ENCODE measurements around the gene FBXW9.
"Not testable (repeated sequence)": the region's sequence is repeated elsewhere in the genome, so short reads cannot be mapped to it uniquely, and the experiment has no call there.

Gene FBXW9

GRCh38 chr19:12715102-12715501, 18.7 kb upstream of the FBXW9 start:
- Histone ChIP-seq H3K27ac (ENCODE audit: insufficient read depth, low read depth, low read length, poor library complexity, severe bottlenecking) (no peak overlapping the region), H3K36me3 (ENCODE audit: control insufficient read depth, insufficient read depth, low read length) (peaks cover 55% of the 10 kb centered on the region), H3K9me3 (ENCODE audit: control insufficient read depth, low read length) (no peaks in the 10 kb centered on the region), H3K27me3 (ENCODE audit: control insufficient read depth, insufficient read depth, low read length, poor library complexity, severe bottlenecking) (no peaks in the 10 kb centered on the region), H3K4me1 (ENCODE audit: control insufficient read depth, insufficient read depth, low read length) (no peaks in the 10 kb centered on the region), H3K4me3 (ENCODE audit: insufficient read depth, low read depth, low read length) (no peak overlapping the region)
- 96 to 97% methylated on average over 15 of the region's 15 CpGs for WGBS, 2 experiments

- not testable (repeated sequence) for H3K4me1 ChIP-seq (ENCODE audit: control insufficient read depth, insufficient read depth, low read length); H3K9me3 ChIP-seq (ENCODE audit: control insufficient read depth, low read length); H3K4me3 ChIP-seq (ENCODE audit: insufficient read depth, low read depth, low read length); H3K27me3 ChIP-seq (ENCODE audit: control insufficient read depth, insufficient read depth, low read length, poor library complexity, severe bottlenecking); H3K27ac ChIP-seq (ENCODE audit: insufficient read depth, low read depth, low read length, poor library complexity, severe bottlenecking)
- H3K36me3 ChIP-seq (ENCODE audit: control insufficient read depth, insufficient read depth, low read length): peaks cover 65% of the 10 kb centered on the region
- WGBS, 2 experiments: 93 to 95% methylated on average over 9 of the region's 9 CpGs
Measured at GRCh38 chr19:12713304-12713703, 16.9 kb upstream of the FBXW9 start.

- H3K36me3 ChIP-seq (ENCODE audit: control insufficient read depth, insufficient read depth, low read length): peaks cover 65% of the 10 kb centered on the region
- H3K4me3 ChIP-seq (ENCODE audit: insufficient read depth, low read depth, low read length); H3K9me3 ChIP-seq (ENCODE audit: control insufficient read depth, low read length); H3K27me3 ChIP-seq (ENCODE audit: control insufficient read depth, insufficient read depth, low read length, poor library complexity, severe bottlenecking); H3K27ac ChIP-seq (ENCODE audit: insufficient read depth, low read depth, low read length, poor library complexity, severe bottlenecking); H3K4me1 ChIP-seq (ENCODE audit: control insufficient read depth, insufficient read depth, low read length): not testable (repeated sequence)
- WGBS, 2 experiments: 75 to 76% methylated on average over 12 to 13 of the region's 14 CpGs
Measured at GRCh38 chr19:12712077-12712476, 15.6 kb upstream of the FBXW9 start.

GRCh38 chr19:12711187-12711586, 14.8 kb upstream of the FBXW9 start:
- Histone ChIP-seq H3K36me3 (ENCODE audit: control insufficient read depth, insufficient read depth, low read length) (peaks cover 66% of the 10 kb centered on the region), H3K27ac (ENCODE audit: insufficient read depth, low read depth, low read length, poor library complexity, severe bottlenecking) (no peak overlapping the region), H3K4me3 (ENCODE audit: insufficient read depth, low read depth, low read length) (no peak overlapping the region), H3K9me3 (ENCODE audit: control insufficient read depth, low read length) (no peaks in the 10 kb centered on the region), H3K27me3 (ENCODE audit: control insufficient read depth, insufficient read depth, low read length, poor library complexity, severe bottlenecking) (no peaks in the 10 kb centered on the region), H3K4me1 (ENCODE audit: control insufficient read depth, insufficient read depth, low read length) (no peaks in the 10 kb centered on the region)
- 96 to 97% methylated on average over 17 of the region's 17 CpGs for WGBS, 2 experiments

- no peak overlapping the region for H3K27ac ChIP-seq (ENCODE audit: insufficient read depth, low read depth, low read length, poor library complexity, severe bottlenecking)
- H3K27me3 ChIP-seq (ENCODE audit: control insufficient read depth, insufficient read depth, low read length, poor library complexity, severe bottlenecking): no peaks in the 10 kb centered on the region
- peaks cover 63% of the 10 kb centered on the region for H3K36me3 ChIP-seq (ENCODE audit: control insufficient read depth, insufficient read depth, low read length)
- H3K4me1 ChIP-seq (ENCODE audit: control insufficient read depth, insufficient read depth, low read length): no peaks in the 10 kb centered on the region
- WGBS, 2 experiments: 94% methylated on average over 8 of the region's 8 CpGs
- no peak overlapping the region for H3K4me3 ChIP-seq (ENCODE audit: insufficient read depth, low read depth, low read length)
- no peaks in the 10 kb centered on the region for H3K9me3 ChIP-seq (ENCODE audit: control insufficient read depth, low read length)
Measured at GRCh38 chr19:12708641-12709040, 12.2 kb upstream of the FBXW9 start.

GRCh38 chr19:12706332-12706718, 9.9 kb upstream of the FBXW9 start:
- Histone ChIP-seq H3K4me3 (ENCODE audit: insufficient read depth, low read depth, low read length) (no peak overlapping the region), H3K4me1 (ENCODE audit: control insufficient read depth, insufficient read depth, low read length) (no peaks in the 10 kb centered on the region), H3K27ac (ENCODE audit: insufficient read depth, low read depth, low read length, poor library complexity, severe bottlenecking) (no peak overlapping the region), H3K36me3 (ENCODE audit: control insufficient read depth, insufficient read depth, low read length) (peaks cover 67% of the 10 kb centered on the region), H3K27me3 (ENCODE audit: control insufficient read depth, insufficient read depth, low read length, poor library complexity, severe bottlenecking) (no peaks in the 10 kb centered on the region), H3K9me3 (ENCODE audit: control insufficient read depth, low read length) (no peaks in the 10 kb centered on the region)
- WGBS, 2 experiments: 97 to 98% methylated on average over 13 of the region's 13 CpGs

- Histone ChIP-seq H3K9me3 (ENCODE audit: control insufficient read depth, low read length) (no peaks in the 10 kb centered on the region), H3K4me3 (ENCODE audit: insufficient read depth, low read depth, low read length) (no peak overlapping the region), H3K36me3 (ENCODE audit: control insufficient read depth, insufficient read depth, low read length) (peaks cover 69% of the 10 kb centered on the region), H3K4me1 (ENCODE audit: control insufficient read depth, insufficient read depth, low read length) (no peaks in the 10 kb centered on the region), H3K27me3 (ENCODE audit: control insufficient read depth, insufficient read depth, low read length, poor library complexity, severe bottlenecking) (no peaks in the 10 kb centered on the region), H3K27ac (ENCODE audit: insufficient read depth, low read depth, low read length, poor library complexity, severe bottlenecking) (no peak overlapping the region)
- 97% methylated on average over 29 of the region's 29 CpGs for WGBS, 2 experiments
Measured at GRCh38 chr19:12705654-12706331, 9.4 kb upstream of the FBXW9 start.

GRCh38 chr19:12705169-12705568, 8.7 kb upstream of the FBXW9 start:
- H3K36me3 ChIP-seq (ENCODE audit: control insufficient read depth, insufficient read depth, low read length): peaks cover 68% of the 10 kb centered on the region

GRCh38 chr19:12703046-12703445, 6.6 kb upstream of the FBXW9 start:
- Histone ChIP-seq H3K4me3 (ENCODE audit: insufficient read depth, low read depth, low read length) (no peak overlapping the region), H3K27me3 (ENCODE audit: control insufficient read depth, insufficient read depth, low read length, poor library complexity, severe bottlenecking) (no peaks in the 10 kb centered on the region), H3K27ac (ENCODE audit: insufficient read depth, low read depth, low read length, poor library complexity, severe bottlenecking) (peak overlapping the region; percentile 92), H3K4me1 (ENCODE audit: control insufficient read depth, insufficient read depth, low read length) (no peaks in the 10 kb centered on the region), H3K9me3 (ENCODE audit: control insufficient read depth, low read length) (no peaks in the 10 kb centered on the region), H3K36me3 (ENCODE audit: control insufficient read depth, insufficient read depth, low read length) (peaks cover 53% of the 10 kb centered on the region)
- 47 to 48% methylated on average over 9 of the region's 9 CpGs for WGBS, 2 experiments

More at GRCh38 chr19:12705169-12705568, 8.7 kb upstream of the FBXW9 start:
- WGBS, 2 experiments: 95 to 98% methylated on average over 13 of the region's 13 CpGs
- Histone ChIP-seq H3K9me3 (ENCODE audit: control insufficient read depth, low read length) (no peaks in the 10 kb centered on the region), H3K4me1 (ENCODE audit: control insufficient read depth, insufficient read depth, low read length) (no peaks in the 10 kb centered on the region), H3K4me3 (ENCODE audit: insufficient read depth, low read depth, low read length) (no peak overlapping the region), H3K27me3 (ENCODE audit: control insufficient read depth, insufficient read depth, low read length, poor library complexity, severe bottlenecking) (no peaks in the 10 kb centered on the region), H3K27ac (ENCODE audit: insufficient read depth, low read depth, low read length, poor library complexity, severe bottlenecking) (no peak overlapping the region)

GRCh38 chr19:12701596-12702282, 5.3 kb upstream of the FBXW9 start:
- Histone ChIP-seq H3K4me3 (ENCODE audit: insufficient read depth, low read depth, low read length) (no peak overlapping the region), H3K4me1 (ENCODE audit: control insufficient read depth, insufficient read depth, low read length) (no peaks in the 10 kb centered on the region), H3K27ac (ENCODE audit: insufficient read depth, low read depth, low read length, poor library complexity, severe bottlenecking) (no peak overlapping the region), H3K9me3 (ENCODE audit: control insufficient read depth, low read length) (no peaks in the 10 kb centered on the region), H3K36me3 (ENCODE audit: control insufficient read depth, insufficient read depth, low read length) (peaks cover 53% of the 10 kb centered on the region), H3K27me3 (ENCODE audit: control insufficient read depth, insufficient read depth, low read length, poor library complexity, severe bottlenecking) (no peaks in the 10 kb centered on the region)
- 96% methylated on average over 33 of the region's 33 CpGs for WGBS, 2 experiments

All from ectodermal cell (in vitro differentiated cells).